AML-193 (cell line): ENCODE measurements around the gene C11orf54.

Experiments
- DNase-seq, 2 experiments: peaks; one replicate each; lab custom pipeline; 2025; lab: John Stamatoyannopoulos, UW

The C11orf54 gene

DNA sequence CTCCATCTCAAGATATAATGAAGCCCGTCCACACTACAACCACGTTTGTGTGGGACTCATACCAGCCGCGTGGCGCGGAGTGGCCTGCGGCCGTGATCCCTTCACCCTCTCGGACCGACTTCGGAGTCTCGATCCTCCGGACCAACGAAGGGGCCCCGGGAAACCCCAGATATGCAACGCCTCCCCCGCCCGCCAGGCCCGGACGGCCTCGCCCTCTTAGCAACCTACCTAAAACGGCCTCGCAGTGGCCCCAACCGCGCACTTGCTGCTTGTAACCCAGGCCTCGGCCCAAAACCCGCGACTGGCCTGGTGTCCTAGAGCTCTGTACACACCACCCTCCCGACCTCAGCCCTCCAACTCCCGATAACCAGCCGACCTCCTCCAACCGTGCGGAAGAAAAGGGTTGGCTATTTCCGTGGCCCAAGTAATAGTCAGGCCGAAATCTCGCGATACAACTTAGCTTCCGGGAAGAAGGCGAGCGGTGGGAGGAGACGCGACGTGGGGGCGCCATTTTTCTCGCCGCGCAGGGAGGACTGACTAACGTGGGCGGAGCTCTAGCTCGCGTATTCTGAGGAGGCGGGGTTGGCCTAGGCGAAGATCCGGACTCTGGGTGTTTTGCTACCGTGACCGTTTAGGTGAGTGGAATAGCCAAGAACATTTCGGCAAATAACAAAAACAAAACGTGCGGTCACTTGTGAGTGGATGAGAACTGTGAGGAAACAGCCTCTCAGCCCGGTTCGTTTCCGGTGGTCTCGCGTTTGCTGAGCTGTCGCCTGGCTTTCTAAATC lies at the start of gene C11orf54, which contains the start of gene TAF1D:
Gene C11orf54, plus strand, starts transcription at position 579 of the 788 bp plus-strand sequence. CDS start 5,722 bp downstream, outside the sequence.
Gene TAF1D, minus strand, starts transcription at position 402 of the 788 bp plus-strand sequence. CDS start 2,191 bp downstream, outside the sequence.
- DNase-seq, result peak; percentile 96

DNA sequence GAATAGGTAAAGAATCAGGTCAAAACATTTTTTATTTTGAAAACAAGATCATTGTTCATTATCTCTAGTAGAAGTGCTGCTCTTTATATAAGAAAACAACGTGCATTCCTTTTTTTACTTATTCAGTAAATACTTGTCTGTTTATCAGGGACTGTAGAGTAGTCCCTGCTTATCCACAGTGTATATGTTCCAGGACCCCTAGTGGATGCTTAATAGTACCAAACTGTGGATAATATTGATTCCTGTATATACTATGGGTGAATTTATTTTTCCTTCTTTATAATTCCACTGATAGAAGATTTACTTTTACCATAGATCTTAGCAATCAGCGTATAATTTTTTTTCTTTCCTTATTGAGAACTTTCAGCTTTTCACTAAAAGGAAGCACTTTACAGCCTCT lies 47.4 kb upstream of the C11orf54 start:
- DNase-seq, result no peak

DNA sequence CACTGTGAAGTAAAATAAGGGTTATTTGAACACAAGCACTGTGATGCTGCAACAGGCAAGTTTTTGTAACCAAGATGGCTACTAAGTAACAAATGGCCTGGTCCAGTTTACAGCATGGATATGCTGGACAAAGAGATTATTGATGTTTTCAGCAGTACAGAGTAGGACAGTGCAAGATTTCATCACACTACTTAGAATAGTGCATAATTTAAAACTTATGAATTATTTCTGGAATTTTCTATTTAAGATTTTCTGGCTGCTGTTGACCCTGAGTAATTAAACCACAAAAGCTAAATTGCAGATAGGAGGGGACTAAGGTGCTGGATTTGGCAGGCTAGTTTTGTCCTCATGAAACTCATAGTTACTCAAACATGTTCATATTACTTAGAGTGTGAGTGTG lies 46.9 kb upstream of the C11orf54 start:
- no peak for DNase-seq

DNA sequence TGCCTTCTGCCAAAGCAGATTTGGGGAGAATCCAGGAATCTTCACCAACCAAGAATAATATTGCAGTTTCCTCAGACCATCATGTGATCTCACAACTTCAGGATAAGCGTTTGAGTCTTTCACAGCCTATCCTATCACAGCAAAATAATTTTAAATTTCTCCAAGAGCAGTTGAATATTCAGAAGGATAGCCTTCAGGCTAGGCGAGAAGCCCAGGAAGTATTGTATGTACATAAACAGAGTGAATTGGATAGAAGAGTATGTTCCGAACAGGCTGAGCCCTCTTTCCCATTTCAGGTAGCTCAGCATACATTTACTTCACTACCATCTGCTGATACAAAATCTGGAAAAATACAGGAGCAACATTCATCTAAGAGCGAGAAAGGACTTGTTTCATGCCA lies 43.9 kb upstream of the C11orf54 start:
- DNase-seq, result no peak

DNA sequence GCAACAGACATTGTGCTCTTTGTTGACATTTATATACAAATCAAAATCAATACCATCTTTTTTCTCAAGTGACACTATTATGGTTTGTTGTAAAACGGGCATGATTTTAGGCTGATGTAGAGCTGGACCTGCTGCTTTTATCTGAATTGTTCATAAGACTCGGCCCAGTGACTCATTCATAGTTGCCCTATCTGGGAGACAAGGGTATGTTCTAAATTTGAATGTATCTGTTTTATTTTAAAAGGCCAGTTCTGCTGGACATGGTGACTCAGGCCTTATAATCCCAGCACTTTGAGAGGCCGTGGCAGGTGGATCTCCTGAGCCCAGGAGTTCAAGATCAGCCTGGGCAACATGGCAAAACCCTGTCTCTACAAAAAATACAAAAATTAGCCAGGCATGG lies 40.6 kb upstream of the C11orf54 start:
- no peak for DNase-seq

DNA sequence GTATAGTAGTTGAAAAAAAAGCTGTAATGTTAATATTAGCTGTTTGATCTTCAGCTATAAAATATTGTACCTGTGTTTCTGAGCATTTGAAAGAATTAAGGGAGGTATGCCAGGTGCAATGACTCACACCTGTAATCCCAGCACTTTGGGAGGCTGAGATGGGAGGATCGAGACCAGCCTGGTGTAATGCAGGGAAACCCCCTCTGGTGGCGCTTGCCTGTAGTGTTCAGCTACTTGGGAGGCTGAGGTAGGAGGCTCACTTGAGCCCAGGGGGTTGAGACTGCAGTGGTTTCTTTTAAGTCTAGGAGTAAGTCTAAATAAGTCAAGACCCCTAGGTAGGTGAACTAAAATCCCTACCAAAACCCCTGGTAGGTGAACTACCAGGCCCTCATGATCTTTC lies 37.2 kb upstream of the C11orf54 start:
- DNase-seq, result no peak

DNA sequence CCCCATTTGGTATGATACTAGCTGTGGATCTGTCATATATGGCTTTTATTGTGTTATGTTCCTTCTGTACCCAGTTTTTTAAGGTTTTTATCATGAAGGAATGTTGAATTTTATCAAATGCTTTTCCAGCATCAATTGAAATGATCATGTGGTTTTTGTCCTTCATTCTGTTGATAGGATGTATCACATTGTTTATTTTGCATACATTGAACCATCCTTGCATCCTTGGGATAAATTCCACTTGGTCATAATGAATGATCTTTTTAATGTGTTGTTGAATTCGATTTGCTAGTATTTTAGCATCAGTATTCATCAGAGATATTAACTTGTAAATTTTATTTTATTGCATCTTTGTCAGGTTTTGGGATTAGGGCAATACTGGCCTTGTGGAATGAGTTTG lies 31.2 kb upstream of the C11orf54 start:
- DNase-seq, result no peak

DNA sequence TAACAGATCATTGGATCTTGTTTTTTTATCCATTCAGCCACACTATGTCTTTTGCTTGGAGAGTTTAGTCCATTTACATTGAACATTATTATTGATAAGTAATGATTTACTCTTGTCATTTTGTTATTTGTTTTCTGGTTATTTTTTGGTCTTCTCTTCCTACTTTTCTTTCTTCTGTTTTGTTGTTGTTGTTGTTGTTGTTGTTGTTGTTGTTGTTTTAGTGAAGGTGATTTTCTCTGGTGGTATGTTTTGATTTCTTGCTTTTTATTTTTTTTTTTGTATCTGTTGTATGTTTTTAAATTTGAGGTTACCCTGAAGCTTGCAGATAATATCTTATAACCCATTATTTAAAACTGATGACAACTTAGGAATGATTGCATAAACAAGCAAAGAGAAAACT lies 28.8 kb upstream of the C11orf54 start:
- no peak for DNase-seq

DNA sequence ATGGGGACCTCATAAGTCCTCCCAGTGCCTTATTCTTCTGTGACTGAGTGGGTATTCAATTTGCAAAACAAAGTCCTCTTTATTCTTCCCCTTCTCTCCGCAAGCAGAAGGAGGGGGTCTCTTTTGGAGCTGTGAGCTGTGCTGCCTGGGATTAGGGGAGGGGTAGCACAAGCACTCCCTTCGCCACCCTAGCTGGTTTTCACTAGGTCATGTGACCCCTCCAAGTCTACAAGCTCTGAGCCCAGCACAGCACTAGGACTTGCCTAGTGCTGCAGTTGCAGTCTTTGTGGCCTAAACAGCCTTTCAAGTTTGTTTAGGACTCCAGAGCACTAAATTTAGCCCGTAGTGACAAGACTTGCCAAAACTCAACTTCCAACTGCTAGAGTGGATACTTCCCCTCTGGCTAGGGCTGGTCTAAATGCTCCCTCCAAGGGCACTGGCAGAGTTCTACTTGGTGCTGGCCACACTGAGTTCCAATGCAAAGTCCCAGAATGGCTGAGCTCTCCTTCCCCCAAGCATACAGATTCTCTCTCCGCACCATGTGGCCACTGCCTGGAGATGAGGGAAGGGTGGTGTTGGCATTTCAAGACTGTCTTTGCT lies 25.6 kb upstream of the C11orf54 start:
- no peak for DNase-seq

DNA sequence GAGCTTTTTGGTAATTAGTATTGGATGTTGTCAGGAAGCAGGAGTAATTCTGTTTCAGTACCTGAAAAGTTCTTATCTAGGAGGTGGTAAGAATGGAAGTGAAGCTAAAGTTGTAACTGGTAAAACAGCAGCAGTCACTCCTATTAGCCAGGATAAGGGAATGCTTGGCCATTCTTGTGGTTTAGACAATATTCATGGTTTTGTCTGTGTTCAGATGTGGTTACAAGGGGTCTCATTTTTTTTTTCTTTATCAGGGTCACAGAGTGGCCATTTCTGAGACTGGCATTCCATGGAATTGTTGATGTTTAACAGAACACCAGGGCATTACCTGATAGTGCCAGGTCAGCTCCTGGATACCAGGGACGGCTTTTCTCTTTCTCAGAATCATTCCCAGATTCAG lies 24.0 kb upstream of the C11orf54 start:
- DNase-seq, result no peak

DNA sequence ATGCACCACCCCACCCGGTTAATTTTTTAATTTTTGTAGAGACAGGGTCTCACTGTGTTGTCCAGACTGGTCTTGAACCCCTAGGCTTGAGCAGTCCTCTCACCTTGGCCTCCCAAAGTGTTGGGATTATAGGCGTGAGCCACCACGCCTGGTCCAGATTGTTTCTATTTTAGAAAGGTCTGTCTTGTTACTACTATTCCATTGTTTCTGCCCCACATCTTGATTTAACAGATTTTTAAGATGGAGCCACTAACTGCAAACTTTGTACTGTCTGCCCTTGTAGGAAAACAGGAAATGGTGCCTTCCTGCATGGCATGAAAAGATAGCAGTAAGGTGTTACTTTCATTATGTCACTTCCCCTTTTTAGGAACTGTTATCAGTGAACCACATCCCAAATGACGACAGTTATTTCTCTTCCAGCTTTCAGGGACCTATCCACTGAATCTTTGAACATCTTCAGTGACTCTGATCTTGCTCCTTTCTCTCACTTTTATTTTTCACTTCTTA lies 23.4 kb upstream of the C11orf54 start:
- peak; percentile 18 to 20 for DNase-seq

DNA sequence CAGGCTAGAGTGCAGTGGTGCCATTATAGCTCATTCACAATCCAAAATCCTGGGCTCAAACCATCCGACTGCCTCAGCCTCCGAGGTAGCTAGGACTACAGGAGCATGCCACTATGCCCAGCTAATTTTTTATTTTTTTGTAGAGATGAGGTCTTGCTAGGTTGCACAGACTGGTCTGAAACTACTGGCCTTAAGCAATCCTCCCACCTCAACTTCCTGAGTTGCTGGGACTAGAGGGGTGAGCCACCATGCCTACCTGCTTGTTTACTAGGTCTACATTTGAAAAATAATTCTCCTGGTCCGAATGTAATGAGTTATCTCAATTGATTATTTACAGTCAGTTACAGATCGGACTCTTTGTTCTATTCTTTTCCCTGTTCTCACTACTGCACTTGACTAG lies 22.2 kb upstream of the C11orf54 start:
- no peak for DNase-seq

DNA sequence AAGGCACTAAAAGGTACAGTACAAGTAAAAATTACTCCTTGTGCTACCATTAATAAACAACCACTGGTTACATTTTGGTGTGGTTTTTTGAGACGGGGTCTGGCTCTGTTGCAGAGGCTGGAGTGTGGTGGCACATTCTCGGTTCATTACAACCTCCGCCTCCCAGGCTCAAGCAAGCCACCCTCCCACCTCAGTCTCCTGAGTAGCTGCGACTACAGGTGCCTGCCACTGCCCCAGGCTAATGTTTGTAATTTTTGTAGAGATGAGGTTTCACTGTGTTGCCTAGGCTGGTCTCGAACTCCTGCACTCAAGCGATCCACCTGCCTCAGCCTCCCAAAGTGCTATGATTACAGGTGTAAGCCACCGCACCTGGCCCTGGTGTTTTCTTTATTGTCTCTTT lies 20.9 kb upstream of the C11orf54 start:
- no peak for DNase-seq

DNA sequence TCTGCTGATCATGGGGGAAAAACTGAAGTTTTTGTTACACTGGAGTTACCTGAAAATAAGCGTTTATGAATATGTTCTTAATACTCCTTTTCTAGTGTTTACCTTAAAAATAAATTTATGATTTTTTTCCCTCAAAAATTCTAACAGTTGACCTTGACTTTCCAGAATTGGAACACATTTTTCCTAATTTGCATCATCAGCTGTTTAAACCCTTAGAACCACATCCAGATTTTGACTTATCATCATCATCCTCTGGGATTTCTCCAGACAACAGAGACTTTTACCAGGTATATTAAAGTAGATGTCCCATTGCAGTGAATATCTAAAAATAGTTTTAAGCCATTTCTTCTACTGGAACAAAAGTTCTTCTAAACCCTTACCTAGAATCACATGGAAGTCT lies 17.4 kb upstream of the C11orf54 start:
- DNase-seq, result no peak

DNA sequence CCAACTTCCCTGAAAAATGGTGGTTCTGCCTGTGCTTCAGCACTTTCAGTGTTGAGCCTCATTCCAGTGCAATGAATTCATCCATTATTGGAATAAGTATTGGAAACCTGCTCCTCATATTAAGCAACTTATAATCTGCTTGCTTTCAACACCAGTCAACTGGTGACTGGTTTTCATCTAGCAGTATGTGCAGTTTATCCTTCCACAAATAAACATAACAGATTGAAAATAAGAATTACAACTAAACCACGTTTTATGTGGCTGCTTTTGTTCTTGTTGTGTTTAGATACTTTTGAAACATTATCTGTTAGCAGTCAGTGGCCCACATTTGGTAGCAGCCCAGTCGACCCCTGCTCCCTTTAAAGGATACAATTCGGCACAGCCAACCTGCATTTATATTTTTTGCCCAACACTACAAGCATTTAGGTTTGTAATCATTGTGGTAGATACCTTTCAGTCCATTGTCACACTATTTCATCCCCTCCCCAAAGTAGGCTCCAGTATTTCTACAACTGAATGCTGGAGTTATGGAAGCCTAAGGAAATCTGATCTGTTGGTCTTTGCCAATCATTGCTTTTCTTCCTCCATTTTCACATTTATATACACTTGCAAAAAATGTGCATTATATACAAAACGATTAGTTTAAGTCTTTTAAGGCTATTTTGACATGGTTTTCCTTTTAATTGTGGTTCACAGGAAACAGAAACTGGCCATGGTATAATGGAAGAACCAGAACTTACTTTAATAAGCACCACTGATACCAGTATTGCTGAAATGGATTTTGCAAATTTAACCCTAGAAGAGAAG lies 13.3 kb upstream of the C11orf54 start:
- DNase-seq, result no peak

DNA sequence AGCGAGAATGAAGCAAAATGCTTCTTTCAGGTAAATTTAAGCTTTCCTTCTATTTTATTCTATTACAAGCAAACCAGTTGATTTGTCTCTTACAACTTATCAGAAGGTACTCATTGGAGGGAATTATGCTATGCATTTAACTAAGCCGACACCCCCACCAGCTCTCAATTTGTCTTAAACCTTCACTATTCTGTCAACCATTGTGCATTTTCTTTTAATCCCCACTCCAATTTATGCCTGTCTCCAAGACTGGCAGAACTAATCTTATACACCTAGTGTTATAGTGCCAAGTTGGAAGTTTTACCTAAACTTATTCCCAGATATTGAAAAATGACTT lies 12.7 kb upstream of the C11orf54 start:
- no peak for DNase-seq

DNA sequence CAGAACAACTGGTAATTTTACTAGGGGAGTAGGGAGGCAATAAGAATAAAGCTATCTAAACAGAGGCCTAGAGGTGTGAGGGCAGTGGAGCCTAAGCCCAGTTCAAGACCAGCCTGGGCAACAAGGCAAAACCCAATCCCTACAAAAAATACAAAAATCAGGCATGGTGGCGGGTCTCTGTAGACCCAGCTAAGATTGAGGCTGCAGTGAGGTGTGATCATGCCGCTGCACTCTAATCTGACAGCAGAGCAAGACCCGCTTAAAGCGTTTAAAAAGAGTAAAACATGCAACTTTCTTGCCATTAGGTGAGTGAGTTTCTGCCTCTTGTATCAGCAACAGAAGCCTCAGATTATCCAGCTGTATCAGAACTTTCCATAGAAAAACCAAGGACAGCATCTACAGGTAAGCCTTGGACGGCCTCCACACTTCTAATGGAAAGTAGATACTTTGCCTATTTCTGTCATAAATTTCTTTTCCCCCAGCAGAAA lies 12.3 kb upstream of the C11orf54 start:
- DNase-seq, result no peak

DNA sequence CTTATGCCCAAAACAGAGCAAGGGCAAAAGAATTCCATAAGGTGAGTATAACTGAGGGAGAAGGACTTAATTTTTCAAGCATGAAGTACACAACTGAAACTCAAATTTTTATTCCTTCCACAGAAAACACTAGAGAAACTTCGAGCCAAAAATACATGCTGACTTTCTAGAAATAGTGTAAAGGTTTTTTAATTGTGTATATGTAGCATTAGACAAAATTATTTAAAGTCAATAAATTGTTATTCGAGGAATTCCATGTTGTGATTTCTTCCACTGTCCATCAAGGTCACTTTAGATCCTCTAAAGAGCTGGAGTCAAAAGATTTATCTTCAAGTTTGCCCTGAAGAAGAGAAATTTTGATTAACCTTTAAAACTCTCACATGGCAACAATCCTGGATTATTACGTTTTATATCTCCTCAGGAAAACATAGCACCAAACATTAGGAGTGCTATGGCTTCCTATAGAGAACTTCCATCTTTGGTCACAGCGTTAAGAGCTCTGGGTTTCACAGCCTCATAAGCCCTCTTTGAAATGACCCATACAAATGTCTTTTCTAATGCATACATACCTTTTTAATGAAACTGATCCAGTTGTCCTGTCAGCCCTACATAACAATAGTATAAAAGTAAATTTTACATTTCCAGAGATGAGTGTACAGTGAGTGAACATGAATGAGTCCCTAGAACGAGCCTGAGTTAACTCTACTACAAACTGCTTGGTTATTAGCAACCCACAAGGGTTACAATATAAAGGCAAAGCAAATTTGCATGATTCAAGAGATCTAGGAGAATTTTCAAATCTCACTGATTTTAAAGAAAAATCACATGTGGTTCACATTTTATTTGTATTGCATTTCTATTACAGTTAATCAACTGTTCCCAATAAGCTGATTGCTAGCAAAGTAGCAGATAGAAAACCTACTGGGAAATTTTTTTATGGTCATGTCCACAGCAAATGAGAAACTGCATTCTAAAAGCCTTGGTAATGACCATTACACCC lies 11.1 kb upstream of the C11orf54 start:
- no peak for DNase-seq

DNA sequence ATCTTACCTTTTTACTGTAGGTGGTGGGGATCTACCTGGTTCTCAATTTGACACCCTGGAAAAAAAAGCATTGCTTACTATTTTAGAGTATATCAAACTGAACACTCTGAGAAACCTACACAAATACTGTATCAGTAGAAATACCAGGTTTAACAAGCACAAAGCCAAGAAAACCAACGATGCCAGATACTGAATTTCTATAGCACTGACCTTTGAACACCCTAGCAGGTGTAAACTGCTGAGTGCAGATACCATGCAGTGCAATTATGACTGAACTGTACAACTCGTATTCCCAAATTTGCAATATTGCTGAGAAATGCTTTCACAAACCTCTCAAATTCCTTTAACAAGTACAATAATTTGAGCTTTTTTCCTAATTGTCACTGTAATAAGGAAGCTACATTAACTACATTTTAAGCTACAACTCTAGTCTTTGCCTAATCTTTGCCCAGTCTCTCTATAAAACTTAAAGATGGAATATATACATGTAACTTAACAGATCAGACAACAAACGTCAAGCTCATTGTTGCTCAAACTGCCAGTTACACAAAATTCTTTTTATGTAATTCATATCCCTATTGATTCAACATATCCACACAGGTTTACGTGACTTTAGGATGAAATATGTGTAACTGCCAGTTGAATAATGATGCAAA lies 9.1 kb upstream of the C11orf54 start:
- no peak for DNase-seq

DNA sequence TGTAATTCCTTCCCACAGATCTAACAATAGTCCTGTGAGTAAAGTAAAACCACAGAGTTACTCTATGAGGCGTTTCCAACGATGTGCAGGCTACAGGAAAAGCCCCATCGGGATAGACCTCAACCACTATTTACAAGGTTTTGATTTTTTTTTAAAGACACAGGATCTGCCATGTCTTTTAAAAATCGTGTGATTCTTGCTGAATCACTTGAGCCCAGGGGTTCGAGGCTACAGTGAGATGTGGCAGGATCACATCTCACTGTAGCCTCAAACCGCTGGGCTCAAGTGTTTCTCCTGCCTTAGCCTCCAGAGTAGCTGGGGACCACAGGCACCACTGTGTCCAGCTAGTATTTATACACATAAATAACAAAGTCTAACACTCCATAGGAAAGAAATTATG lies 8.0 kb upstream of the C11orf54 start:
- no peak for DNase-seq
